Colonic mucosa (tissue), 4 donors: ENCODE data around the gene VCP. TPM values are rescaled to one million over a fixed set of nuclear protein-coding genes. Genes with fewer than 3 reads are reported as not detected.

ENCODE experiments used
- DNase-seq: peaks from one replicate; pipeline ENCODE4 v3.0.0-alpha.2; 2020
- H3K27ac ChIP-seq: fragments of 200-600 bp; one replicate; pipeline ENCODE4 v1.8.0; 2021
- H3K27me3 ChIP-seq: fragments of 200-600 bp; one replicate; pipeline ENCODE4 v1.8.0; 2021
- H3K36me3 ChIP-seq: fragments of 200-600 bp; one replicate; pipeline ENCODE4 v1.8.0; 2021
- H3K4me1 ChIP-seq: fragments of 200-600 bp; one replicate; pipeline ENCODE4 v1.8.0; 2021; ENCODE audit warnings: mild to moderate bottlenecking
- H3K4me3 ChIP-seq: fragments of 200-600 bp; one replicate; pipeline ENCODE4 v1.8.0; 2021
- H3K9ac ChIP-seq, 2 donors: one replicate each; pipeline ENCODE4 v1.7.0; 2013; ENCODE audit warnings: control low read depth in 2 of 2, low read depth in 2 of 2, low read length in 2 of 2
- H3K9me3 ChIP-seq: fragments of 200-600 bp; one replicate; pipeline ENCODE4 v1.8.0; 2021
- intact Hi-C: fragments of 100-400 bp; cut with DNase I; formaldehyde crosslinking; loops from one replicate; pipeline ENCODE4 v1.14.1; 2022
- total RNA-seq, 2 donors: library from RNA; stranded (reverse); fragmentation: NEBNext Ultra II Directional in 1 of 2; extraction: Animal tissue kit (Norgen Biotek cat#: 25700) in 1 of 2; gene quantifications; one replicate each; pipeline ENCODE4 v1.2.1, GENCODE V29; 2021
- TF ChIP-seq, protein P1 (sequence below): fragments of 200-600 bp; IDR thresholded peaks from one replicate; pipeline ENCODE4 v1.8.0; 2022; ENCODE audit warnings: antibody characterized with exemption, mild to moderate bottlenecking
- donor health status: healthy.
- donor health status: DM: no; HTN: no; CAD: no.
- donor health status: DM: no; HTN: no; CAD: no.

Gene VCP
- total RNA-seq, 2 donors from 2014 or later: 176 to 287 TPM

DNA sequence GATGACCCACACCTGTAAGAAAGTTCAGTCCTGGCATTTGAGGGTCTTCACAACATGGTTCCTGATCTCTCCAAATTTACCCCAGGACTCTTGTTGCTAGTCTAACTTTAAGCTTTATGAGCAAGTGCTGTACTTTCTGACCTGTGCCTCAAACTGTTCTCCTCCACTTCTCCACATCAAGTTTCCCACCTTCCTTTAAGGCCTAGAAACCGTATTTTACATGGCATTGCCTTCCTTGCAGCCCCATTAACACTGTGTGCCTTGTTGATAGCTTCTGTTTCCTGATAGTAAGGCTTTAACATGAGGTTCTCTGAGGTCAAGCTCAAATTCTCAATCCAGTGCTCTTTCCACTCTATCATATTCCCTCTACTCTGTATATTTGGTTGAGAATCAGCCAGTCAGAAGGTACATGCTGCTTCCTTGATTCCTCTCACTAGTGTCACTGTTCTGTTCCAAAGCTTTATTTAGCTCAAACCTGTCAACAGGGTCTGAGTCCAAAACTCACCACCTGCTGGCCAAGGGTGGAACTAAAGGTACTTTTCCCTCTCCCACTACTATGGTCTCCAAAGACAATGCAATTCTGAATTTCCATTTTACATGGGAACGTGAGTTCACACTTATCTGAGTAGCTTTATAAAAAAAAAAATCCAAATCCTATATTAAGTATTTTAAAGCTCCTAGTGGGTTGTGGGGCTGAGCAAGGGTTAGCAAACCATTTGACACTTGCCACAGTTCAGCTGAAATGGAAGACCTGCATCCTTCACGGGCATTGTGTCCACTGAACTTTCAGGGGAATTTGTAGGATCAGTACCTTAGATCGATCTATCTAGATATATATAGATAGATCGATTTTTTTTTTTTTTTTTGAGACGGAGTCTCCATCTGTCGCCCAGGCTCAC lies 21.1 kb downstream of the VCP start:
- no peaks in the 10 kb centered on the region for H3K9me3 ChIP-seq
- TF ChIP-seq, protein P1, sequence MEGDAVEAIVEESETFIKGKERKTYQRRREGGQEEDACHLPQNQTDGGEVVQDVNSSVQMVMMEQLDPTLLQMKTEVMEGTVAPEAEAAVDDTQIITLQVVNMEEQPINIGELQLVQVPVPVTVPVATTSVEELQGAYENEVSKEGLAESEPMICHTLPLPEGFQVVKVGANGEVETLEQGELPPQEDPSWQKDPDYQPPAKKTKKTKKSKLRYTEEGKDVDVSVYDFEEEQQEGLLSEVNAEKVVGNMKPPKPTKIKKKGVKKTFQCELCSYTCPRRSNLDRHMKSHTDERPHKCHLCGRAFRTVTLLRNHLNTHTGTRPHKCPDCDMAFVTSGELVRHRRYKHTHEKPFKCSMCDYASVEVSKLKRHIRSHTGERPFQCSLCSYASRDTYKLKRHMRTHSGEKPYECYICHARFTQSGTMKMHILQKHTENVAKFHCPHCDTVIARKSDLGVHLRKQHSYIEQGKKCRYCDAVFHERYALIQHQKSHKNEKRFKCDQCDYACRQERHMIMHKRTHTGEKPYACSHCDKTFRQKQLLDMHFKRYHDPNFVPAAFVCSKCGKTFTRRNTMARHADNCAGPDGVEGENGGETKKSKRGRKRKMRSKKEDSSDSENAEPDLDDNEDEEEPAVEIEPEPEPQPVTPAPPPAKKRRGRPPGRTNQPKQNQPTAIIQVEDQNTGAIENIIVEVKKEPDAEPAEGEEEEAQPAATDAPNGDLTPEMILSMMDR: peak; percentile 43
- H3K27ac ChIP-seq: no peak overlapping the region
- intact Hi-C loops: loop anchor here (10.0 kb wide), 1 partner anchor 157 kb away; a partner anchor contains a TSS
- no peaks in the 10 kb centered on the region for H3K4me1 ChIP-seq
- peaks cover 1% of the 10 kb centered on the region for H3K36me3 ChIP-seq
- no peak overlapping the region for H3K4me3 ChIP-seq
- H3K27me3 ChIP-seq: no peaks in the 10 kb centered on the region
- H3K9ac ChIP-seq: no peak overlapping the region
- DNase-seq: peak; percentile 31

DNA sequence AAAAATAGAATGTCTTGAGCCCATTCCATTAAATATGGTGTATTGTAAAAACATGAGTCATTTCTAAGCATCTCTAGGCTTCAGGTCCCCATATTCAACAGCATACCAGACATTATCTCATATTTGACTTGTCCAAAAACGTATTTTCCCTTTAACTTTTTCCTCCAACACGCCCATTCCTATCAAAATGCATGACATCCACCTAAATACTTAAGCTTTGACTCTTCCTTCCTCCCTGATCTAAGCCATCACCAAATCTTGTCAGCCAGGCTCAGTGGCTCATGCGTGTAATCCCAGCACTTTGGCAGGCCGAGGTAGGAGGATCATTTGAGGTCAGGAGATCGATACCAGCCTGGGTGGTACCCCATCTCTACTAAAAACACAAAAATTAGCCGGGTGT lies 23.9 kb downstream of the VCP start:
- Histone ChIP-seq H3K27ac (no peak overlapping the region), H3K4me1 (no peaks in the 10 kb centered on the region), H3K9ac (no peak overlapping the region), H3K36me3 (no peaks in the 10 kb centered on the region), H3K4me3 (no peak overlapping the region), H3K9me3 (no peaks in the 10 kb centered on the region), H3K27me3 (no peaks in the 10 kb centered on the region)
- intact Hi-C loops: no loop called here
- DNase-seq: no peak
- TF ChIP-seq, protein P1: no peak

DNA sequence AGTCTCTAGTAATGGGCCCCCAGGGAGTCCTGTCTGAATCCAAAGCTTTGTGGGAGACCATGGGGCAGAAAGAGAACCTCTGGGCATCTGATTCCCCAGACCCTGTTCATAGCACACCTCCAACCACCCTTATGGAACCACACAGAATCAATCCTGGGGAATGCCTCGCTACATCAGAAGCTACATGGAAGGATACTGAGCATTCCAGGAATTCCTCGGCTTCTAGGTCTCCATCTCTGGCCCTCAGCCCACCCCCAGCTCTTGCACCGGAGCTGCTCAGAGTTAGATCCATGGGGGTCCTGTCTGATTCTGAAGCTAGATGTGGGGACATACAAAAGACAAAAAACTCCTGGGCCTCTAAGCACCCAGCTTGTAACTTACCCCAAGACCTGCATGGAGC lies 28.4 kb downstream of the VCP start:
- Histone ChIP-seq H3K27ac (no peak overlapping the region), H3K27me3 (no peaks in the 10 kb centered on the region), H3K4me3 (no peak overlapping the region), H3K9me3 (no peaks in the 10 kb centered on the region), H3K9ac (no peak overlapping the region), H3K36me3 (no peaks in the 10 kb centered on the region), H3K4me1 (no peaks in the 10 kb centered on the region)
- DNase-seq: no peak
- intact Hi-C loops: no loop called here
- TF ChIP-seq, protein P1: no peak

DNA sequence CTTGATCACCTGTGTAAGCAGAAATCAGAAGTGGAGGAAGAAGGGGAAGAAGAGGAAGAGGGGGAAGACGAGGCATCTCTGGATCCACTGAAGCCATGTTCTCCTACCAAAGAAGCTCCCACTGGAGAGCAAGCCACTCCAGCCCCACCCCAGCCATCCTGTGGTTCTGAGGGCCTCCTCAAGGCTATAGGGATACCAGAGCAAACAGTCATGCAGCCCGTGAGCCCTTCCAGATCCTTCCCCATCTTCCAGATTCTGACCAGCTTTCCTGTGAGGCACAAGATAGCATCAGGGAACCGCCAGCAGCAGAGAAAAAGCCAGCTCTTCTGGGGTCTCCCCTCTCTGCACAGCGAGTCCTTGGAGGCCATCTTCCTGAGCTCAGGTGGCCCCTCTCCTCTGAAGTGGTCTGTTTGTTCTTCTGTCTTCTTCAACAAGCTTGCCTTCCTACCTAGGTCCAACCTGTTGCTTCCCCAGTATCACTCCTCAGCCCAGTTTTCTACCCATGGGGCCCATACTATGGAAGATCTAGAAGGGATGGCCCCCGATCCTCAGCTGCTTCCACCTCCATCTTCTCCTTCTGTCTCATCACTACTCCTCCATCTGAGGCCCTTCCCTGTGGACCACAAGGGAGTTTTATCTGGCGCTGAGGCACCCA lies 29.4 kb downstream of the VCP start:
- Histone ChIP-seq H3K4me1 (no peaks in the 10 kb centered on the region), H3K9ac (no peak overlapping the region)
- intact Hi-C loops: no loop called here

GRCh38 chr9:35042081-35042604 lies 30.3 kb downstream of the VCP start:
- Histone ChIP-seq H3K27ac (no peak overlapping the region), H3K9me3 (no peaks in the 10 kb centered on the region), H3K27me3 (no peaks in the 10 kb centered on the region), H3K4me3 (no peak overlapping the region), H3K36me3 (no peaks in the 10 kb centered on the region), H3K4me1 (no peaks in the 10 kb centered on the region), H3K9ac (no peak overlapping the region)
- intact Hi-C loops: no loop called here
- DNase-seq: no peak
- TF ChIP-seq, protein P1: no peak

More for the DNA sequence above, 29.4 kb downstream of the VCP start:
- TF ChIP-seq, protein P1: no peak
- Histone ChIP-seq H3K4me3 (no peak overlapping the region), H3K27ac (no peak overlapping the region), H3K27me3 (no peaks in the 10 kb centered on the region), H3K9me3 (no peaks in the 10 kb centered on the region), H3K36me3 (no peaks in the 10 kb centered on the region)
- no peak for DNase-seq
